HT-29 (cell line): ENCODE results near the gene C4BPA. TPM values are rescaled to one million over a fixed set of nuclear protein-coding genes. Genes with fewer than 3 reads are reported as not detected.

Source experiments
- DNase-seq: peaks from one replicate; pipeline ENCODE4 v3.0.0-alpha.2; 2015; ENCODE audit warnings: low spot score
- total RNA-seq: library from RNA; depleted of rRNA; stranded (reverse); fragments of >200 nt; shearing (Covaris generic); gene quantifications from 2 replicates; pipeline ENCODE4 v1.2.3, GENCODE V29; 2014

Gene C4BPA
- total RNA-seq, 1 experiment from 2014 or later, result 1.1 TPM

DNA sequence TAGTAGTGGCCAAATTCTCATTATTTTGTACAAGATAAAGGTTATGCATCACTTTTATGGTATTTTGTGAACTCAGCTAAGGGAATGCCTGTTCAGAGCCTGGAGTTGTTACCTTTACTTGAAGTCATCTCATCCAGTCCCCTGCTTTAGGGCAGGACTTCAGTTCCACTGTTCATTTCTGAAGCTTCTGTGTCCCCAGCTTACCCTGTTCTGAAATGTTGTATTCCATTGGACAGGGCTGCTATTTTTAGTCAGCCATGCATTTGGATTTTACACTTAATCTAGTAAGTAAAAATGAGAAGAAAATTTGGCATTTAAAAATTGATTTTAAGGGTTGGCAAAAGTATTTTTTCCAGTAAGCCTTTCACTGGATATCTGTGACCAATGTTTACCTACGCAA lies 27.0 kb upstream of the C4BPA start:
- DNase-seq, result no peak

DNA sequence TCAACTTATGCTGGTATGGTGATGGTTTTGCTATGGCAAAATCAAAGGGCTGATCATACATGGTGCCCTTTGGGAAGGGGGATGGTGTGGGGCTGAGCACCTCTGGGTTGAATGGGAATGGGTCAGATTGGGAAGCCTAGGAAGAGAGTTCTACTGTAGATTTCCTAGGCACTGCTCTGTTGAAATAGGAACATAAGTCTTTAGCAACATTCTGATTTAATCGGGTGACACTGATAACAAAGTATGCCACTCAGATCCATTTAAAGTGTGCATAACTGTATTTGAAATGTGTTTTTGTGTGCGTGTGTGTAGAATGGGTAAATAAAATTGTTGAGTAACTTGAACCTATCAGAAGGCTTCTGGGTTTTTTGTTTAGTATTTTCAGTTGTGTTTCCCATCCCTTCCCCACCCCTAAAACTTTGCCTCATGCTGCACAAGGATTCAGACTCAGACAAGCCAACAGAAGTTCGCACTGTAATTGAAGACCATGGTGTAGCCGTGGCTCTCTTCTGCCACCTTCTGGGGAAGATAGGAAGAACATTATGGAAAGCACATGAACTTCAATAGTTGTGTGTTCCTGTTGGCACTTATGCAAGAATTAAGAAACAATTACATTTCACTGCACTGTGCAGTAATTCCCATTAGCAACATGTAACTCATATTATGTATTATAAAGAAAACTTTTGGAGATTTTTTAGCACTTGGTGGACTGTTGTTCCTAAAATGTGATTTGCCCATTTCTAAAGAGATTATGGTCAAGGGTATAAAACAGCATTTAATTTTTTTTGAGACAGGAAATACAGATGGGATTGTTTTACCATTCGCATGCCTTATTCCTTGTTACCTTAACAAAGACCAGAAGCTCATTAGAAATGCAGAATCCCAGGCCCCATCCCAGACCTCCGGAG lies 26.3 kb upstream of the C4BPA start:
- DNase-seq, result peak; percentile 95

DNA sequence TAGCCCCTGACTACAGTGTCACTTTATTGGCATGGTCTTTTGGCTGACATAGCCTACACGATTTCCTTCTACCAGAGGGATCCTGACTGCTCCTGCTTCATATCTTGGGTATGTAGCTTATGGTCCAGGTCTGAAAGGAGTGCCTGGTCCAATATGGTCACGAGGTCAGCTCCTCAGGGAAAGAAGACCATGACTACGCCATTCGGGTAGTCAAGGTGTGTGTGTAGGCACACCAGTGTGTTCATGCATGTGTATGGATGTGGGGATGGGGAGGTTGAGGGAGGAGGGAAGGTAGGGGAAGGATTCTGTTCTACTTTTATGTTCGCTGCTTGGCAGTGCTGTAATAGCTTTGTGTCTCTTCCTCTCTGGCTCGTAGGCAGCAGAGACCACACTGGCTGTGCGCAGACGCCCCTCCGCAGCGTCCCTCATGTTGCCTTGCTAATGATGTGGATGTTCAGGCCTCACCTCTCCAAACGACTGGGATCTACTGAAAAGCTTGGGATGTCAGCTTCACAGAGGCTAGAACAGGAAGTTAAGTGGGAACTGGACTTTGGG lies 25.4 kb upstream of the C4BPA start:
- no peak for DNase-seq

DNA sequence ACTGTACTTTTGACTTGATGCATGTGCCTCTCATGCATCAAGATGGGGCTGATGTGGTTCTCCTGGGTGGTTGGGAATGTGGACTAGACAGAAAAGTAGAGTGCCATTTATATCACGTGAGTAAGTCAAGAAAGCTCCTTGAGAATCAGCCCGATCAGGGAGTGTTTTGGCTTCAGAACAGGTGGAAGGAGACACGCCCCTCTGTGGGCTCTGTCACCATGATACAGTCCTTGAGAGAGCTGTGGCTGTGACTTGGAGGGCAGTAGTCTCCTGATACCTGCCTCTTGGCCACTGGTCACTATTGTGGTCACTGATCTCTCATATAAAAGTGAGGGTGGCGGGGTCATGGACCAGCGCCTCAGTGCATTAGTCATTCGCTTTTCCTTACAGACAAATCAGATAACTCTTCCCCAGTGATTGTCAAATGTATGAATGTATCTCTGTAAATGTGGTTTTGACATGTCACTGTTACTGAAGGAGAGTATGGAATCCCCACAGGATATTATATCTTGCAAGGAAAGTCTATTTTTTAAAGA lies 24.3 kb upstream of the C4BPA start:
- DNase-seq, result no peak

DNA sequence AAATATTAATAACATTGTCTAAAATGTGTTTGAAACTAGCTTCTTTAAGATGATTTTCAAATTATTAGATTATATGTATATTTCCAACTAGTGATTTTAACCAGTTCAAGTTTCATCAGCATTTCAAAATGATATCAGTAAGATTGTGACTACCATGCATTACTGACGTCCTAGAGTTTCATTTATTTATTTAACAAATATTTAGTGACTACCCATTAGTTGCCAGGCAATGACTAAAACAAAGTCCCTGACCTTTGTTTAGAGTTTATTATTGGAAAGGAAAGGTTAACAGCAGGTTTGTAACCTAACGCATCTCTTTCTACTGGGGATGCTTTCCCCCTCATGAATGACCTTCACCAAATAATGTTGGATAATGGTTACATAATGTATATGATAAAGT lies 22.9 kb upstream of the C4BPA start:
- DNase-seq, result no peak

DNA sequence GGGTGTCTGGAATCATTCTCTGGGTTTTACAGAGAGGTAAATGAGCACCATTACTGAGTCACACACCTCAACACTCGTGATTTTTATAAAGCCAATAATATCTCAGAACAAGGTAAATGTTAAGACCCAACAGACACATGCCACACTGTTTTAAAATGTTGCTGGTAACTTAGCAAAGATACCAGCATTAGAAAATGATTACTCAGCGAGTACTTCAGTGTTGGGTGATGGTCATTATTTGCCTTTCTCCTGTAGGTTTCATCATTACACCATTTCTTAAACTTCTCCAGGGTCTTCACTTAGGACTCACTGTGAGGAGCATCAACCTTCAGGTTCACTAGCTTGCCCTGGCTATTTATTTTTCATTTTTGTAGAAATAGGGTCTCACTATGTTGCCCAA lies 22.2 kb upstream of the C4BPA start:
- DNase-seq, result no peak

DNA sequence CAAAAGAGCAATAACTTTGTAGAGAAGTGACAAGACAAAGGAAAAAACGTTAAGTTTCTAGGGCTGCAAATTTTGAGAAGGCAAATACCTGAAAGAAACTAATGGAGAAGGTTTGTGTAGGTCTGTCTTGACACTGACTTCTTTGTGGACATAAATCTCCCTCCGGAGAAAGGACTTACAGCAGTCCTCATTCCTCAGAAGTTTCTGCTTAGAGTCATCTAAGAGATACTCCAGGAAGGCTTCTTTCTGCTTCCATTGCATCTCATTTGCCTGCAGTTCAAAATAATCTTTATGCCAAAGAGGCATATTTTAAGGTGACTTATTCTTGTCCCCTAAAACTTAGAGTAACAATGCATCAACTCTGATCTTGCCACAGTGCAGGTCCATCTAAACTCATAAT lies 19.8 kb upstream of the C4BPA start:
- DNase-seq, result no peak

DNA sequence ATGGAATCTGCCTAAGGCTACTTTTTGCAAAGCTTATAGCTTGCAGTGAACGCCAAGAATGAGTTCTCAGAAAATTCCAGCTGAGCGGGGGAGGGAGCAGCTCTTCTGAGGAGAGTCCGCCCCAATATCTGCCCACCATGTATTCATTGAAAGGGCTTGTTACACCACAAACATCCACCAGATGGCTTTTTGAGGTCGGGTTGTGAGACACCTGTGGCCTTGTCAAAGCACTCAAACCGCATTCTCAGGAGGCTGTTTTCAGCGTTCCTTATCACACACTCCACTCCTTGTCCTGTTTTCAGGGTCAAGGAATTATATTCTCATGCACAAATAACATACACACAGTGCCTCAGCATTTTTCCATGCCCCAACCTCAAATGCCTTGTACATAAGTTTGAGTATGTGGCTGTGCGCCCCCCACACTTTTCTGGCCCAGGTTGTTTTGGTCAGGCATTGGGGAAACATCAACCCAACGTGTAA lies 19.3 kb upstream of the C4BPA start:
- peak; percentile 94 for DNase-seq

DNA sequence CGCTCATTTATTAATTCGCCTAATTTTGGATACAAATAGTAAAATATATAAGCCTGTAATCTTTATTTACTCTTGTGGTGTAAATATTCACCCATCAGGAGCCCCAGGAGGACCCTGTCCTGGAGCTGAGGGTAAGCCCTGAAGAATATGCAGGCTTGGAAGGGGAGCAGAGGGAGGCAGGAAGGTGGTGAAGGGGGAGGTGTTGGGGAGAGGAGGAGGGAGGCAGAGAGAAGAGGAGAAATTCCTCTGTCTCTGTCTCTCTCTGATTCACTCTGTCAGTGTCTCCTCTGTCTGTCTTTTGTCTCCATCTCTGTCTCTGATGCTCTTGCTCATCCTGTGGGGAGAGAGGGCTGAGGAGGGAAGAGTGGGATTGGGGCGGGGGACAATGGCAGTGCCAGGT lies 18.1 kb upstream of the C4BPA start:
- DNase-seq, result no peak

DNA sequence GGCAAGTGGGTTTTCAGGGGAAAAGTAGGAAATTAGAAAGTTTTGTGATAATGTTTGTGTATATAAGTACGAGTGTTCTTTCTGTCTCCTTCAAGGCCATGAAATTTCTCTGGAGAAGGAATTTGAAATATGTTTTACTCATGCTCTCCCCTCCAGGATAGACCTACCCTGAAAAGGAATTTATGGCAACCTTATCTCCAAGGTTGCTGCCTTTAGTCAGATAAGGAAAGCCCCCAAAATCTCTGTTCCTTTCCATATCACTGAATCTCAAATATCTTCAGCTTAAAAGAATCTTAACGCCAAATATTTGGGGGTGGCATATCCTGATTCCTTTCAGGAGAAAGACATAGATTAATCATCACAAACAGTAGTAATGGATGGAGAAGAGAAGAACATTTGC lies 15.9 kb upstream of the C4BPA start:
- no peak for DNase-seq

DNA sequence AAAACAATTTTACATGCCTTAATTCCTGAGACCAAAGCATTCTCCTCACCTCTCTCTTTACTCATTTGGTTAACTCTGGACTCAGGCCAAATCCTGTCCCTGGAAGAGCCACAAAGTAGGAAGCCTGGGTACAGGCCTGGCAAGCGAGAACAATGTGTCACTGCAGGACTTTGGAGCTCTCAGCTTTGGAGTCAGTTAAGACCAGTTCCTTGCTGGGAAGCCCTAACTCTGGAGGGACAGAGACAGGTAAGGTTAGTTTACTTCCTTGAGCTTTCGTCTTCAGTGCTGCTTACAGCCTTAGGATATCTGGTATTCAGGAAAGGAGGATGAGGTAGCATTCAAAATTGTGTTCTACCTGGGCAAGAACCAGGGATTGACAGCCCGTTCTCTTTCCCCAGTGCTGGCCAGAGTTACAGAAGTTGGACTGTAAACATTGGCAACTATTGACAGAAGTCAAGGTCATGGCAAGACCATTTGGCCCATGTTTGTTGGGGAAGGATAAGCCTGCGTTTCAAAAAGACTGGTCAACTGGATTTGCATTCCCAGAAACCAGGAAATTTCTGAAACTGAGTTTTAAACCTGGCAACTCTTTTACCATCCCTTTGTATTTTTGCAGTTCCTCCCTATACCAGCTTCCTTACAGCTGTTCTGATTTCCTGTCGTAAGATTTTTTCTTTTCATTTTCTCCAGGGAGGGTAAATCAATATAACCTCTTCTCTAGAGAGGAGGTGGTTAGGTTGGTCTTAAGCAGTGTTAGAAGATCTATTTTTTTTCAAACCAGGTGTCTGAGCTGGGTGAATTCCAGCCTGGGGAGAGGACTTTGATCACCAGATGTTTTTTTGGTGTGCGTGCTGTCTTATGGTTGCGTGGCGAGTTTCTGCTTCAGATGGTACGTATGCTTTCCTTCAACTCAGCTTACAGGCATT lies 15.1 kb upstream of the C4BPA start, which contains the start of gene C4BPB:
C4BPB (plus strand) TSS at position 160 of the 926 bp plus-strand sequence; CDS start at position 832, 672 bp downstream.
- DNase-seq, result peak; percentile 91

DNA sequence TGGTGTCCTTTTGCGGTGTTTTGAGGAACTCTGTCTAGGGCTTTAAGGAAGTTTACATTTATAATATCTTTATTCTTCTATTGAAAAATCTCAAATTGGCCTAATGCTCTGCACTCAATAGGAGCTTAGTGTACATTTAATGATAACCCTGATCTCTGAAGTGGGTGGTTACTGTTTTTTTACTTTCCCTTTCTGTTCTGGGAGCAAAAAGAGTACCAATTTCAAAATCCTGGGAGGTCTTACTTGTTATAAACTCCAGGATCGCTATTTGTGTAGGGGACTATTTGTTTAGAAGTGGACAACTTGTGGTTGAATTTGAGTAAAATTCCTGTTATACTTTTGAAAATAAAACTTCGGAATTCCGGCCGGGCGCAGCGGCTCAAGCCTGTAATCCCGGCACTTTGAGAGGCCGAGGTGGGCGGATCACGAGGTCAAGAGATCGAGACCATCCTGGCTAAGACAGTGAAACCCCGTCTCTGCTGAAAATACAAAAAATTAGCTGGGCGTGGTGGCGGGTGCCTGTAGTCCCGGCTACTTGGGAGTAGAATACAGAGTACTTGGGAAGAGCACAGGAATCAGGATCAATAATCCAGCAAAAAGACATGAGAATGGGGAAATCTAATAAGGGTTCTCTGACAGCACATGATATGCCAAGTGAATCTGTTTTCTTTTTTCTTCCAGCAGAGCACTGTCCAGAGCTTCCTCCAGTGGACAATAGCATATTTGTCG lies 14.2 kb upstream of the C4BPA start:
- DNase-seq, result peak; percentile 12

DNA sequence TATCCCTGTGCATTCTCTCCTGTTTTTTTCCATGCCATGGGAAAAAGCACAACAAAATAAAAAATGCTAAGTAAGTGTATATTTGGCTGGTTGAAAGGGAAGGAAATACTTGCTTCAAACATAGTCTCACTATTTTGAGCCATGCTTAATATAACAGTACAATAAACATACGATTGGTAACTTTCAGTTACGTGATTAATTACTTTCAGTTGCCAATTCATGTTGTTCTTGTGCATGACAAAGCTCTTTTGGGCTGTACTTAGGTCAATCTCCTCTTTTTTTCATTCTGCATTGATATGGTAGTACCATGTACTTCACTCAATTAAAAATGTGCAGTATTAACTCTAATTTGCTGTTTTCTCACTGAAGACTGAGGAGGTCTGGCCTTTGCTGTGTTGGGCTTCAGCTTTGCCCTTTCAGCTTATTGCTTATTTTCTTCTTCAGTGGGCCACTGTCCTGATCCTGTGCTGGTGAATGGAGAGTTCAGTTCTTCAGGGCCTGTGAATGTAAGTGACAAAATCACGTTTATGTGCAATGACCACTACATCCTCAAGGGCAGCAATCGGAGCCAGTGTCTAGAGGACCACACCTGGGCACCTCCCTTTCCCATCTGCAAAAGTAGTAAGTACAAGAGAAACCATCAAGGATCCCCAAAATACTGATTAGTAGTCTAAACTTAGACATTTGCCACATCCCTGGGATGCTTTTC lies 12.7 kb upstream of the C4BPA start:
- no peak for DNase-seq

DNA sequence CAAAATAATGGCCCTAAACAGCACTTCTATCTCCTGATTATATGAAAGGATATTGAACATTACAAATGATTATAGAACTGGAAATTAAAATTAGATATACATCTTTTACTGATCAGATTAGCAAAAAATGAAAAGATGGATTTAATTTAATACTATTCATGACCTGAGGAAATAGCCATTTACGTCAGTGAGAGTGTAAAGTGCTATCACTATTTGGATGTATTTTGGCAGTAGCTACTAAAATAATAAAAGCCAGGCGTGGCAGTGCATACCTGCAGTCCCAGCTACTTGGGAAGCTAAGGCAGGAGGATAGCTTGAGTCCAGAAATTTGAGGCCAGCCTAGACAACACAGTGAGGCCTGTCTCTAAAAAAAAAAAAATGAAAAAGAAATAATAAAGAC lies 10.1 kb upstream of the C4BPA start:
- no peak for DNase-seq

DNA sequence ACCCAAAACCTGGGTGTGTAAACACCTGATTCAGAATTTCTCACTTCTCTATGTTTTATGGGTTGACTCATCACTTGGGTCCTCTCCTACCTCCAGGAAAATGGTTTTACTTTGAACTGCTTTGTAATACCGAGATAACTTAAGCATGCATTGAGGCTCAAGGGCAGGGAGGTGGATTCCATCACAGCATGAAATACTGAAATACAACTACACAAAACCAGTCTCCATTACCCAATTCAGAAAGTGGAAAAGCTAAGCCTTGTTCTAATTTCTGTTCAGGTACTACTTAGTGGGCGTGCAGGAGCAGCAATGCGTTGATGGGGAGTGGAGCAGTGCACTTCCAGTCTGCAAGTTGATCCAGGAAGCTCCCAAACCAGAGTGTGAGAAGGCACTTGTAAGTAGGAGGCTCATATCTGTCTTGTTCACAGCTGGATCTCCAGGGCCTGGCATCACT lies 6.1 kb upstream of the C4BPA start:
- peak; percentile 47 for DNase-seq

DNA sequence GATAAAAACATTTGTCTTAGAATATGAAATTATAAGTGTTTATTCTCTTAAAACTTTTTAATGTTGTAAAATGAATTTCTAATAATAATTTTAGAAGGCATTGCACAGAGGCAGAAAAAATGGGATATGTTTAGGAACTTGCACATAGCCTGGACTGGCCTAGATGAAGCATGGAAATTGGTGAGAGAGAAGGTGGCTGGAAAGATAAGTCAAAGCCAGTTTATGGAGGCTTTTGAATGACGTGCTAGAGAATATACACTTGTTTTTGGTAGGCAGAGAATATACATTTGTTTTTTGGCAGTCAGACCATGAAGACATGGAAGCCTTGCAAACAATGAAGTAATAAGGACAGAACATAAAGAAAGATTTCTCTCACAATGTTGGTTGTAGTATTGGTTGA lies 2.3 kb upstream of the C4BPA start:
- no peak for DNase-seq

DNA sequence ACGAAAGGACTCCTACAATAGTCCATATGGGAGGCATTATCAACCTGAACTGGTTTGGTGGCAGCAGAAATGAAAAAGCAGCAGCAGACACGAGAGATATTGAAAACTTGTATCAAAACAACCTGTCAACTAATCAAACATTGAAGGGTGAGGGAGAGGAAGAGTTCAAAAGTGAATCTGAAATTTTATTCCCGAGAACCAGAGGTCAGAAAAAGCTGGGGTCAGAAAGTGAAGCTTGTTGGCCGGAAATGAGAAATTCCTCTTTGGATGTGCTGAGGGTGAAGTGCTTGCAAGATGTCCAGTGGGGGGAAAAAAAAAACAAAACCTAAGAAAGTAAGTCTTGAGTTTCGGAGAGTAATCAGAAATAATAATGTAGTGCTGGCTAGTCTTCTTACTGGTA lies 1.9 kb upstream of the C4BPA start:
- no peak for DNase-seq

DNA sequence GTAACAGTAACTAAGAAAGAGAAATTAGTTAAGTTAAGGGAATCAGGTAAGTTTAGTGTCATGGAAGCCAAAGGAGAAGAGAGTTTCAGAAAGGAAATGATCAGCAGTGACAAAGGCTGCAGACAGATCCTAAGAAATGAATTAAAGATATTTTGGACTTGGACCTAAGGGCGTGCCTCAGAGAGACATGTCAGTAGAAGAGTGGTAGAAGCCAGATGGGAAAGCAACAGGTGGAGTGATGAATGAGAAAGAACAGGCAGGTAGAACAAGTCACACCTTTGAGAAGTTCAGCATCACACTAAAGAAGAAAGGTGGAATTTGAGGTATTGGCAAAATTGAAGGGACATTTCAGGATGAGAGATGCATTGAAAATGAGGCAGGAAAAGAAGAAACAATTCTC lies 1.4 kb upstream of the C4BPA start:
- DNase-seq, result no peak

DNA sequence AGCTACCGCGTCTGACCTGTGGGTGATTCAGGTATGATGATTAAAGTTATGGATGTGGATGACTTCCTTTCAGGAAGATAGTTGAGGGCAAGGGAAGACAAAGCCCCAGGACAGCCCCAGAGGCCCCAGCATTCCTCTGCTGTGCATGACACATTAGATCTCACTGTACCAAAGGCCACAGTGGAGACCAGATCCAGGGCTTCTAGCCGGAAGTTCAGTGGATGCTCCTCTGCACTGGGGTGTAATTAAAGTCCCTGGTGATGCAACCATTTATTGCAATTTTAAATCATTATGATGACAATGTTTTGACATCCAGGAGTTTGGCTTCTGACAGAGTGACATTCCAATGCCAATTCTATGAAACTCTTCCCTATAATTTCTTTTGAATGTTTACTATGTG lies 5.0 kb downstream of the C4BPA start:
- DNase-seq, result no peak

DNA sequence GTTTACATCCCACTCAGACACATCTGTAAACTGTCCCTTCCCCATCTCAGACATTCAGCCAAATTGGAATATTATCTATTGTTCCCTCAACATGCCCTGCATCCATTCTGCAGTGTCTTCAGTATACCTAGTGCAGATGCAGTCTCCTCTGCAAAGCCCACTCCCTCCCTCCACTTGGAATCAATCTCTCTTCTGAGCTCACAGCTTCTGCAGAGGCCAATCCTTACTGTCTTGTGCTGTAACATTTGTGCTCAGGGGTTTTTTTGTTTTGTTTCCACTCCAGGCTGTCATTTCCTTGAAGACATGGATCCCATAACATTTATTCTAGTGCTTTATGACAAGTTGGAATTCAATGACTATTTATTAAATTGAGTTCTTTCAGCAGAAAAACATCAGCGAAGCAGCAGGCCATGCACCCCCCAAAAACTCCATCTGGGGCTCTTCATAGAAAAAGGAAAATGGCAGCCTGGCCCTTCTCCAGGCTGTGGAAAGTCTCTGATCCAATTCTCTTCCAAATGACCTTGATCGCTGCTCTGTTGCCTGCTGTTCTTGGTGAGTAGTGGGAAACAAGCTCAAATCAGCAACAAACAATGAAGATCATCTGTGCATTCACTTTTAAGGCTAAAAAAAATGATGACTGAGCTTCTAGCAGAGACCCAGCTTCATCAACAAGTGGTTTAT lies 8.7 kb downstream of the C4BPA start:
- DNase-seq, result no peak
